H1 (cell line): ENCODE measurements around the gene ARHGEF39. TPM values are rescaled to one million over a fixed set of nuclear protein-coding genes. Genes with fewer than 3 reads are reported as not detected.

Source experiments
- CTCF ChIA-PET: fragments of 300-600 bp; sonication (Branson Sonifier 250); formaldehyde crosslinking; loops from one replicate; lab custom pipeline; 2021; ENCODE audit not compliant: partially characterized antibody; lab: Charles Lee
- POLR2A ChIA-PET: fragments of 300-600 bp; sonication (Branson Sonifier 250); formaldehyde crosslinking; loops from one replicate; lab custom pipeline; 2021; ENCODE audit warnings: inconsistent platforms; ENCODE audit not compliant: partially characterized antibody; lab: Charles Lee
- DNase-seq, 2 experiments: peaks; one replicate each; pipeline versions ENCODE4 v3.0.0 to v3.0.0-alpha.2; 2010 to 2022; ENCODE audit warnings: low spot score in 2 of 2, low read depth in 1 of 2, mixed read lengths in 1 of 2
- FAIRE-seq: peaks from 2 replicates; lab custom pipeline; 2011; peaks lifted over from hg19 to GRCh38; lab: Jason Lieb, UNC
- H2AFZ ChIP-seq: 2 replicates; pipeline ENCODE4 v1.8.1; 2012; ENCODE audit warnings: low read length, inconsistent platforms
- H2AK5ac ChIP-seq: 2 replicates; pipeline ENCODE4 v1.6.1; 2013; ENCODE audit warnings: low read depth, low read length
- H2BK120ac ChIP-seq: replicated peaks from 2 replicates; pipeline ENCODE3; 2013; ENCODE audit warnings: low read depth, low read length, inconsistent platforms
- H2BK12ac ChIP-seq: 2 replicates; pipeline ENCODE4 v1.6.1; 2013; ENCODE audit warnings: low read depth, low read length
- H2BK15ac ChIP-seq: 2 replicates; pipeline ENCODE4 v1.6.1; 2013; ENCODE audit warnings: low read length
- H2BK20ac ChIP-seq: 2 replicates; pipeline ENCODE4 v1.6.1; 2013; ENCODE audit warnings: low read length
- H2BK5ac ChIP-seq: 2 replicates; pipeline ENCODE4 v1.6.1; 2013; ENCODE audit warnings: low read depth, low read length
- H3K14ac ChIP-seq: 2 replicates; pipeline ENCODE4 v1.6.1; 2013; ENCODE audit warnings: inconsistent platforms; ENCODE audit not compliant: insufficient read length
- H3K18ac ChIP-seq: 2 replicates; pipeline ENCODE4 v1.6.1; 2013; ENCODE audit warnings: low read length; ENCODE audit errors: extremely low read depth
- H3K23ac ChIP-seq: 2 replicates; pipeline ENCODE4 v1.6.1; 2013; ENCODE audit warnings: inconsistent platforms; ENCODE audit not compliant: insufficient read length
- H3K23me2 ChIP-seq: 2 replicates; pipeline ENCODE4 v1.6.1; 2013; ENCODE audit warnings: low read depth, low read length
- H3K27ac ChIP-seq: 2 replicates; pipeline ENCODE4 v1.6.1; 2011; ENCODE audit warnings: low read depth, low read length, inconsistent platforms
- H3K27me3 ChIP-seq, 4 experiments: replicated peaks in 1 of 4; 1 replicate in 1 of 4; 2 replicates in 3 of 4; pipeline versions ENCODE4 v1.6.1 to v1.8.1; 2011 to 2013; ENCODE audit warnings: low read length in 3 of 4, mild to moderate bottlenecking in 3 of 4, inconsistent platforms in 2 of 4, mixed read lengths in 2 of 4, moderate library complexity in 1 of 4; ENCODE audit not compliant: control insufficient read depth in 3 of 4, insufficient read depth in 3 of 4; ENCODE audit errors: extremely low read depth in 1 of 4
- H3K36me3 ChIP-seq, 4 experiments: 2 replicates each; pipeline versions ENCODE4 v1.6.1 to v1.8.1; 2011 to 2013; ENCODE audit warnings: mild to moderate bottlenecking in 4 of 4, low read length in 3 of 4, moderate library complexity in 2 of 4, control low read depth in 1 of 4, inconsistent platforms in 1 of 4; ENCODE audit not compliant: insufficient read depth in 4 of 4, control insufficient read depth in 2 of 4
- H3K4ac ChIP-seq: replicated peaks from 2 replicates; pipeline ENCODE3; 2013; ENCODE audit warnings: low read length, low read depth, mixed read lengths, inconsistent platforms; ENCODE audit not compliant: insufficient read length
- H3K4me1 ChIP-seq, 4 experiments: replicated peaks in 1 of 4; 1 replicate in 1 of 4; 2 replicates in 3 of 4; pipeline versions ENCODE4 v1.6.1 to v1.8.1; 2011 to 2013; ENCODE audit warnings: low read length in 3 of 4, inconsistent platforms in 2 of 4, mixed read lengths in 1 of 4; ENCODE audit not compliant: insufficient read depth in 4 of 4, control insufficient read depth in 3 of 4
- H3K4me2 ChIP-seq, 2 experiments: 2 replicates each; pipeline versions ENCODE4 v1.6.1 to v1.8.1; 2011 to 2013; ENCODE audit warnings: low read depth in 2 of 2, low read length in 2 of 2, control low read depth in 1 of 2, inconsistent platforms in 1 of 2, mild to moderate bottlenecking in 1 of 2; ENCODE audit not compliant: insufficient read depth in 1 of 2
- H3K4me3 ChIP-seq, 4 experiments: fragments of 200-600, 300-600 bp in 1 of 4; sonication (generic), shearing (Covaris generic), sonication (Bioruptor Twin) in 1 of 4; 2 replicates each; pipeline versions ENCODE4 v1.5.1 to v1.8.1; 2011 to 2016; ENCODE audit warnings: low read length in 4 of 4, low read depth in 3 of 4, control low read depth in 2 of 4, inconsistent platforms in 2 of 4, mild to moderate bottlenecking in 2 of 4, mixed read lengths in 1 of 4, moderate library complexity in 1 of 4; ENCODE audit not compliant: insufficient read depth in 2 of 4; ENCODE audit errors: extremely low read depth in 1 of 4
- H3K56ac ChIP-seq: replicated peaks from 2 replicates; pipeline ENCODE3; 2013; ENCODE audit warnings: low read depth, mild to moderate bottlenecking, mixed read lengths, low read length, inconsistent platforms; ENCODE audit not compliant: insufficient read length
- H3K79me1 ChIP-seq: 2 replicates; pipeline ENCODE4 v1.6.1; 2013; ENCODE audit warnings: low read depth, low read length, control low read depth
- H3K79me2 ChIP-seq, 2 experiments: 2 replicates each; pipeline versions ENCODE4 v1.6.1 to v1.8.1; 2012 to 2013; ENCODE audit warnings: low read length in 2 of 2, mild to moderate bottlenecking in 2 of 2, inconsistent platforms in 1 of 2; ENCODE audit not compliant: insufficient read depth in 2 of 2, control insufficient read depth in 1 of 2
- H3K9ac ChIP-seq, 4 experiments: replicated peaks in 1 of 4; 1 replicate in 1 of 4; 2 replicates in 3 of 4; pipeline versions ENCODE4 v1.6.1 to v1.8.1; 2011 to 2013; ENCODE audit warnings: low read depth in 3 of 4, low read length in 3 of 4, control low read depth in 2 of 4, mild to moderate bottlenecking in 2 of 4, moderate library complexity in 2 of 4, inconsistent platforms in 1 of 4; ENCODE audit errors: extremely low read depth in 1 of 4
- H3K9me3 ChIP-seq, 2 experiments: 2 replicates each; pipeline versions ENCODE4 v1.6.1 to v1.8.1; 2012 to 2013; ENCODE audit warnings: mild to moderate bottlenecking in 2 of 2, moderate library complexity in 2 of 2, control low read depth in 1 of 2, inconsistent platforms in 1 of 2, low read depth in 1 of 2, low read length in 1 of 2, mixed read lengths in 1 of 2; ENCODE audit not compliant: insufficient read depth in 2 of 2
- H4K20me1 ChIP-seq, 2 experiments: replicated peaks in 1 of 2; 2 replicates each; pipeline versions ENCODE3 to v1.8.1; 2011 to 2013; ENCODE audit warnings: inconsistent platforms in 2 of 2, low read length in 2 of 2, mild to moderate bottlenecking in 1 of 2; ENCODE audit not compliant: insufficient read depth in 2 of 2, control insufficient read depth in 1 of 2
- H4K5ac ChIP-seq: 2 replicates; pipeline ENCODE4 v1.6.1; 2013; ENCODE audit warnings: low read length, low read depth, mixed read lengths, inconsistent platforms; ENCODE audit not compliant: insufficient read length
- H4K8ac ChIP-seq: 2 replicates; pipeline ENCODE4 v1.8.0; 2013; ENCODE audit warnings: mild to moderate bottlenecking, moderate library complexity, low read length, inconsistent platforms; ENCODE audit not compliant: insufficient read depth; ENCODE audit errors: extremely low read depth
- H4K91ac ChIP-seq: replicated peaks from 2 replicates; pipeline ENCODE3; 2013; ENCODE audit warnings: low read length, mixed read lengths, inconsistent platforms; ENCODE audit not compliant: insufficient read length
- BCL11A ChIP-seq, 2 experiments: IDR thresholded peaks; one replicate each; pipeline ENCODE4 v1.6.1; 2011; ENCODE audit warnings: low read depth in 2 of 2, low read length in 2 of 2, mild to moderate bottlenecking in 2 of 2
- GABPA ChIP-seq: IDR thresholded peaks from 2 replicates; pipeline ENCODE4 v1.6.1; 2011; ENCODE audit warnings: mild to moderate bottlenecking, low read length, moderate library complexity, borderline replicate concordance; ENCODE audit not compliant: insufficient read depth
- MAX ChIP-seq: IDR thresholded peaks from 2 replicates; pipeline ENCODE4 v1.6.1; 2012; ENCODE audit warnings: inconsistent platforms
- NRF1 ChIP-seq: IDR thresholded peaks from 2 replicates; pipeline ENCODE4 v1.6.1; 2011; ENCODE audit warnings: mild to moderate bottlenecking, low read depth, low read length, improper control_type of control experiment
- POLR2AphosphoS5 ChIP-seq: IDR thresholded peaks from 2 replicates; pipeline ENCODE4 v1.6.1; 2011; ENCODE audit warnings: low read depth, low read length
- TBP ChIP-seq: IDR thresholded peaks from 2 replicates; pipeline ENCODE4 v1.6.1; 2011; ENCODE audit warnings: low read depth, low read length, improper control_type of control experiment
- WGBS, 2 experiments: shearing (Covaris generic) in 1 of 2; methylation state at CpG; one replicate each; pipeline versions ENCODE4 v1.1.6 to v1.1.7; 2013 to 2015; ENCODE audit warnings: low lambda C conversion rate in 2 of 2, mixed read lengths in 2 of 2, inconsistent platforms in 1 of 2, low coverage in 1 of 2, missing lambda C conversion rate in 1 of 2; ENCODE audit not compliant: insufficient replicate concordance in 2 of 2, insufficient coverage in 1 of 2, insufficient read length in 1 of 2; ENCODE audit errors: extremely low coverage in 1 of 2, missing lambda C conversion rate in 1 of 2; 5-methylcytosine and 5-hydroxymethylcytosine counted together
- polyA plus RNA-seq, 7 experiments: library from polyadenylated mRNA; depleted of rRNA in 3 of 7; stranded (reverse) in 5 of 7; unstranded in 2 of 7; fragments of >200 nt in 5 of 7; fragments of 200-250 nt in 2 of 7; gene quantifications; 1 replicate in 5 of 7; 2 replicates in 1 of 7; 4 replicates in 1 of 7; pipeline versions ENCODE4 v1.2.1 to v1.2.3, GENCODE V29; 2011 to 2013; ENCODE audit warnings: missing spikeins in 2 of 7, mixed read lengths in 2 of 7
- total RNA-seq: library from RNA; stranded (reverse); fragmentation: NEBNext Ultra II Directional; extraction: Animal tissue kit (Norgen Biotek cat#: 25700); gene quantifications from 2 replicates; pipeline ENCODE4 v1.2.1, GENCODE V29; 2021

Gene ARHGEF39
- total and polyA plus RNA-seq, 2 of the 8 experiments (the other 6 are each of a cell fraction or from before 2014, with no cell fraction given) = 18.6 to 18.7 TPM

GRCh38 chr9:35705836-35706430, 40.9 kb upstream of the ARHGEF39 start:
- no peak overlapping the region for H4K91ac ChIP-seq
- no peak overlapping the region for H3K27ac ChIP-seq
- H3K27me3 ChIP-seq = no peaks in the 10 kb centered on the region
- FAIRE-seq (no peak), DNase-seq (no peak)
- no peaks in the 10 kb centered on the region for H3K9me3 ChIP-seq
- no peak overlapping the region for H4K5ac ChIP-seq
- POLR2A ChIA-PET = interaction anchor here (0.7 to 4.8 kb wide), 7 partner anchors 10 to 34 kb away, joined by 3 to 19 read pairs (median 3); partner anchors contain the start of genes CREB3, TLN1 and TPM2
- H3K4me2 ChIP-seq = no peak overlapping the region
- no peaks in the 10 kb centered on the region for H3K79me1 ChIP-seq
- H2BK15ac ChIP-seq = no peak overlapping the region
- no peak overlapping the region for H3K18ac ChIP-seq
- H3K23me2 ChIP-seq = no peaks in the 10 kb centered on the region
- H3K14ac ChIP-seq = no peak overlapping the region
- no peak overlapping the region for H4K8ac ChIP-seq
- H3K4me1 ChIP-seq = no peaks in the 10 kb centered on the region
- no peak overlapping the region for H3K23ac ChIP-seq
- H3K4ac ChIP-seq = no peak overlapping the region
- no peak overlapping the region for H2BK12ac ChIP-seq
- H3K36me3 ChIP-seq = peaks cover 39 to 85% (median 75%) of the 10 kb centered on the region in 4 experiments
- H2AFZ ChIP-seq = no peak overlapping the region
- no peak overlapping the region for H3K56ac ChIP-seq
- H3K79me2 ChIP-seq = no peaks in the 10 kb centered on the region
- CTCF ChIA-PET = interaction anchor here (0.8 to 13.1 kb wide), 10 partner anchors 9 to 43 kb away, joined by 3 to 199 read pairs (median 4); partner anchors contain the start of genes ARHGEF39 and TPM2
- H4K20me1 ChIP-seq = peaks cover 0 to 8% of the 10 kb centered on the region in 2 experiments
- no peak overlapping the region for H2AK5ac ChIP-seq
- H2BK120ac ChIP-seq = no peak overlapping the region
- 89% methylated on average over 7 of the region's 7 CpGs; no CpG with 5 or more reads in 1 of the 2 experiments for WGBS, 2 experiments
- no peak overlapping the region for H2BK20ac ChIP-seq
- TF ChIP-seq GABPA (no peak), POLR2AphosphoS5 (no peak), MAX (no peak), NRF1 (no peak), BCL11A (IDR thresholded peaks at IDR 0.05; ENCODE audit: low read depth in 2 of 2, low read length in 2 of 2) (no peak), TBP (no peak)
- no peak overlapping the region for H3K9ac ChIP-seq
- H3K4me3 ChIP-seq = no peak overlapping the region
- no peak overlapping the region for H2BK5ac ChIP-seq
